ENCODE measurements around the gene RIOK1.

- TF ChIP-seq CTCF (conservative IDR thresholded peaks at IDR 0.05; ENCODE audit: low read depth, low read length) = no peak
- TF ChIP-seq EZH2 (IDR thresholded peaks at IDR 0.05; ENCODE audit: low read length, unreplicated experiment) = no peak
Observed at GRCh38 chr6:7445101-7445500, 55.5 kb downstream of the RIOK1 start.
